Activated T-helper 17 cell treated with anti-CD3 and anti-CD28 coated beads, Interleukin-2, amount 50 U/mL, for 72 hours (primary cell): ENCODE results near the gene SORCS3. TPM values are rescaled to one million over a fixed set of nuclear protein-coding genes. Genes with fewer than 3 reads are reported as not detected.

Source experiments
- ATAC-seq: fragments of 150-1000 bp; cut with Tn5 transposase; replicated peaks from 2 replicates; pipeline ENCODE4 v1.10.0; 2021; ENCODE audit warnings: mild to moderate bottlenecking, moderate library complexity
- H3K27ac Mint-ChIP-seq: one replicate; pipeline ENCODE4 v1.8.0; 2022; ENCODE audit warnings: mixed read lengths
- H3K27me3 Mint-ChIP-seq: one replicate; pipeline ENCODE4 v1.8.0; 2022; ENCODE audit warnings: mixed read lengths
- H3K36me3 Mint-ChIP-seq: one replicate; pipeline ENCODE4 v1.8.0; 2022; ENCODE audit warnings: low read depth, mild to moderate bottlenecking, mixed read lengths
- H3K4me1 Mint-ChIP-seq: one replicate; pipeline ENCODE4 v1.8.0; 2022; ENCODE audit warnings: mixed read lengths
- H3K4me3 Mint-ChIP-seq: one replicate; pipeline ENCODE4 v1.8.0; 2022; ENCODE audit warnings: mild to moderate bottlenecking, mixed read lengths
- H3K9me3 Mint-ChIP-seq: one replicate; pipeline ENCODE4 v1.8.0; 2022; ENCODE audit warnings: mixed read lengths
- total RNA-seq, 2 donors: library from RNA; stranded (reverse); gene quantifications; one replicate each; pipeline ENCODE4 v1.2.3, GENCODE V29; 2022

The SORCS3 gene
- total RNA-seq, 2 donors from 2014 or later, result not detected

GRCh38 chr10:105145711-105146110 is 504.6 kb downstream of the SORCS3 start:
- Mint-ChIP-seq H3K36me3 (no peaks in the 10 kb centered on the region), H3K4me1 (no peaks in the 10 kb centered on the region), H3K27ac (no peak overlapping the region), H3K9me3 (peaks cover 4% of the 10 kb centered on the region), H3K27me3 (no peaks in the 10 kb centered on the region), H3K4me3 (no peak overlapping the region)
- no peak for ATAC-seq

DNA sequence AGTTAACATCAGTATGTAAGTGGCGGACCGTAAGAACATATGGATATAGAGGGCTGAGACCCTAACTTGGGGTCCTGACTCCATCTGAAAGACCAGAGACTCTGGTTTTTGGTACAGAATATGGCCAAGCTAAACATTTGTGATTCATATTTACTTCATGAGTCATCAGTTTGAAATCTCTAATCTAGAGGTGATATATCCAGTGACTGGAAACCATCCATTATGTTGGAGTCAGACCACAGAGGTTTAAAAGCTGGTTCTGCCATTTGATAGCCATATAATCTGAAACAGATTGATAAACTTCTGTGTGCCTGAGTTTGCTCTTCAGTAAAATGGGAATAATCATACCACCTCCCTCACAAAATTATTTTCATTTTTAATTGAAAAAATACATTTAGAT is 505.3 kb downstream of the SORCS3 start:
- no peaks in the 10 kb centered on the region for H3K27me3 Mint-ChIP-seq
- ATAC-seq, result no peak
- peaks cover 4% of the 10 kb centered on the region for H3K9me3 Mint-ChIP-seq
- no peak overlapping the region for H3K27ac Mint-ChIP-seq
- no peak overlapping the region for H3K4me3 Mint-ChIP-seq
- no peaks in the 10 kb centered on the region for H3K4me1 Mint-ChIP-seq
- H3K36me3 Mint-ChIP-seq, result no peaks in the 10 kb centered on the region

DNA sequence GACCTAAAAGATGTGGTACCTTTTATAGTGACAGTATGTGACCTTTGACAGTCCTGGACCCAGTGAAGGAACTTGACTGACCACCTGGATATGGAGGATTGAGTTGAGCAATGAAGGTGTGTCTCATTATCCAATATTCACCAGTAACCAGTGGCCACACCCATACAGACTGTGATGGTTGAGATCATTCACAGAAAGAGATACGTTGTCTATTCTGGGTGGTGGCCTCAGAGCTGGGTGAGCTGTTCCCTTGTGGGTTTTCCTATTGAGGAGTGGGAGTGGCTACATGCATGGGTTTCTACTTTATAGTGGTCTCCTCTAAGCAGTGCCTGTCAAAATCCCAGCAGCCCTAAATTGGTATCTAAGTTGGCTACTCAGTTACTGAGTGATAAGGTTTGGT is 507.4 kb downstream of the SORCS3 start:
- Mint-ChIP-seq H3K27ac (no peak overlapping the region), H3K4me1 (no peaks in the 10 kb centered on the region), H3K4me3 (no peak overlapping the region), H3K27me3 (no peaks in the 10 kb centered on the region), H3K9me3 (peaks cover 4% of the 10 kb centered on the region), H3K36me3 (no peaks in the 10 kb centered on the region)
- ATAC-seq, result no peak

- no peak for ATAC-seq
- peaks cover 4% of the 10 kb centered on the region for H3K9me3 Mint-ChIP-seq
- no peaks in the 10 kb centered on the region for H3K4me1 Mint-ChIP-seq
- no peaks in the 10 kb centered on the region for H3K27me3 Mint-ChIP-seq
- H3K4me3 Mint-ChIP-seq, result no peak overlapping the region
- no peaks in the 10 kb centered on the region for H3K36me3 Mint-ChIP-seq
- no peak overlapping the region for H3K27ac Mint-ChIP-seq
Observed at GRCh38 chr10:105148921-105149320, 507.8 kb downstream of the SORCS3 start.

DNA sequence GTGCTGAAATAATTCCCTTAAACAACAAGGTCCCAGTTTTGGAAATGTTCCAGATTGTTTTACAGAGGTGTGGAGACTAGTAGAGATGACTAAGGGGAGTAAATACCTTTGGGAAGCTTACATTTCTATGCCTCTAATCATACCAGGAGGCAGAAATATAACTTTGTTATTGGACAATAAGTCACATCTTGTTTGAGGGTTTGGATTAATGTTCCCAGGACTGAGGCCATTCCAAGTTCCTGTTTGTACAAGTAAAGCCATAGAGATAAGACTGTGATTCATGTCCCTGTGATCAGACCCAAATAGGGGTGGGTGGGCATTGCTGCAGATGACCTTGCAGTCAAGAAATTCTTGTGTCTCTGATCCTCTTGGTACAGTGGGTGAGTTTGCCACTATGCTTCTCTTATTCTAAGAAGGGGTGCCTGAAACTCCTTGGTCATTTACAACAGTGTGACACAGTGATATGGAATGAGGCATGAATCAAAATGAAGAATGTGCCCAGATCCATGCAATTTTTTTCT is 508.3 kb downstream of the SORCS3 start:
- no peak for ATAC-seq
- Mint-ChIP-seq H3K36me3 (no peaks in the 10 kb centered on the region), H3K27ac (no peak overlapping the region), H3K4me1 (no peaks in the 10 kb centered on the region), H3K27me3 (no peaks in the 10 kb centered on the region), H3K4me3 (no peak overlapping the region), H3K9me3 (peaks cover 4% of the 10 kb centered on the region)

- no peaks in the 10 kb centered on the region for H3K36me3 Mint-ChIP-seq
- H3K9me3 Mint-ChIP-seq, result peaks cover 4% of the 10 kb centered on the region
- H3K4me1 Mint-ChIP-seq, result no peaks in the 10 kb centered on the region
- no peaks in the 10 kb centered on the region for H3K27me3 Mint-ChIP-seq
- no peak overlapping the region for H3K4me3 Mint-ChIP-seq
- no peak for ATAC-seq
- H3K27ac Mint-ChIP-seq, result no peak overlapping the region
Observed at GRCh38 chr10:105150259-105150880, 509.3 kb downstream of the SORCS3 start.

DNA sequence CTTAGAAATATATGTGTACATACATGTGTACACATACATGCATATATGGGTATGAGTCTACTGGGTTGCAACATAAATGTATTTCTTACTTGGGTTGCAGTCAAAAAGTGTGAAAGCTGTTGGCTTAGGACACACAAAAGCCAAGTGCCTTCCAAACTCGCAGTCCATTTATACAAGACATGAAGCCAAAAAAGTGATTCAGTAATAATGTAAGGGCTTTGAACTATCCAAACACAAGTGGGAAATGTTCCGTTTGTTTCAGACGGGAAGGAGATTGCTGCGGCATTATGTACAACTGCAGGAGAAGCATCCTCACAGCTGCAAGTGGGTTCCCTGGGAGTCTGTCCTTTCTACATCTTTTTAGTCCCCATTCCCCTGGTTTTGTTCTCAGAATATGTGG is 513.6 kb downstream of the SORCS3 start:
- Mint-ChIP-seq H3K4me1 (no peaks in the 10 kb centered on the region), H3K27me3 (no peaks in the 10 kb centered on the region), H3K9me3 (no peaks in the 10 kb centered on the region), H3K27ac (no peak overlapping the region), H3K4me3 (no peak overlapping the region), H3K36me3 (no peaks in the 10 kb centered on the region)
- no peak for ATAC-seq

- no peak overlapping the region for H3K27ac Mint-ChIP-seq
- no peaks in the 10 kb centered on the region for H3K9me3 Mint-ChIP-seq
- no peaks in the 10 kb centered on the region for H3K36me3 Mint-ChIP-seq
- no peaks in the 10 kb centered on the region for H3K4me1 Mint-ChIP-seq
- no peak for ATAC-seq
- no peaks in the 10 kb centered on the region for H3K27me3 Mint-ChIP-seq
- no peak overlapping the region for H3K4me3 Mint-ChIP-seq
Observed at GRCh38 chr10:105159268-105159667, 518.2 kb downstream of the SORCS3 start.

DNA sequence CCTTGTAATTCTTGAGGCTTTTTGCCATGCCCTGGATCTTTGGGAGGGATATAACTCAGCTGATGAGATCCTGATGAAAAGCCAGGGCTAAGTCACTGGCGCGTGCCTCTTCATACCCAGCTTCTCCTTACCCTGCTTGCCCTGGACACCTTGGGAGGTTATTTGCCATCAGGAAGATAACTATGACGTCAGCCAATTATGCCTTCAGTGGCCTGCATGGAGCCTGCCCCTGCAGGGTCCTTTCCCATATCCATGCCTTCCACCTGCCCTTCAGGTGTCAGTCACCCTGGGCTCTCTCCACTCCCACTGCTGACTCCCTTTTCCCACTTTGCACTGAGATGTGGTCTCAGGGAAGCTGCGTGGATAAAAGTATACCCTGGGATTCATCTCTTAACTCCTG is 520.1 kb downstream of the SORCS3 start:
- H3K27me3 Mint-ChIP-seq, result no peaks in the 10 kb centered on the region
- no peak for ATAC-seq

DNA sequence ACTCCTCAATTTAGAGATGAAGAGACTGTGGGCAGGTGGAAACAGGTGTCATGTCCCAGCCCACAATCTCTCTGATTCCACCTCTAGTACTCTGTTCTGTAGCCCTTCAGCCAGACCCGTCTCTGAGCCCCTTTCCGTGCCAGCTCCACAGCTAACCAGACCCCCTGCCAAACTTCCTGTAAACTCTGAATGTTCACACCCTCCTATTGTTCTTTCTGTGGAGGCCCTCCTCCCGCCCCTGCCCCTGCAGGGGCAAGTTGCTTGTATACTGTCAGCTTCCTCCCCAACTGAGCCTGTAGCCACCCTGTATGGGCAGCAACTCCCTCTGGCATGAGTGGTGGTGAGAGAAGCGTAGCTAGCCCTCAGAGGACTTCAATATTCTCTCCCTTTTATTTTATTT is 520.7 kb downstream of the SORCS3 start:
- H3K27me3 Mint-ChIP-seq, result no peaks in the 10 kb centered on the region
- H3K27ac Mint-ChIP-seq, result no peak overlapping the region
- H3K4me1 Mint-ChIP-seq, result no peaks in the 10 kb centered on the region
- no peak for ATAC-seq
- H3K9me3 Mint-ChIP-seq, result no peaks in the 10 kb centered on the region
- no peak overlapping the region for H3K4me3 Mint-ChIP-seq
- no peaks in the 10 kb centered on the region for H3K36me3 Mint-ChIP-seq

More for the DNA sequence above, 520.1 kb downstream of the SORCS3 start:
- no peaks in the 10 kb centered on the region for H3K36me3 Mint-ChIP-seq
- no peak overlapping the region for H3K27ac Mint-ChIP-seq
- H3K9me3 Mint-ChIP-seq, result no peaks in the 10 kb centered on the region
- H3K4me3 Mint-ChIP-seq, result no peak overlapping the region
- no peaks in the 10 kb centered on the region for H3K4me1 Mint-ChIP-seq

DNA sequence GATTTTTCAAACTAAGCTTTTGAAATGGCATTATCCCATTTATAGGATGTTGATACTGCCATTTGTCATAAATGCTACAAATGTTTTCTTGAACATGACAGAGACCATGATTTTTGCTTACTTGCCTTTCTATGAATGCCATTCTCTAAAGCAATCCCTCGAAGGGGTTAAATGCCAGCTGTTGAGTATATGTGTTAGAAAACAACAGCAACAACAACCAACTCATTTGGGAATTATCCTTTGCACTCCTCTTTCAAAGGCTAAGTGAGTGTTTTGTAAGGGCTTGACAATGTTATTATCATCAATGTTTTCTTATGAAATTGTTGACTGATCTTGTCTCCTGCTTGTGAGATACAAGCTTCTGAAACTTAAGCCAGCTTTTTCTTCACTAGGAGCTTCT is 529.4 kb downstream of the SORCS3 start:
- Mint-ChIP-seq H3K9me3 (peaks cover 11% of the 10 kb centered on the region), H3K4me3 (no peak overlapping the region), H3K27me3 (peaks cover 3% of the 10 kb centered on the region), H3K36me3 (no peaks in the 10 kb centered on the region), H3K27ac (no peak overlapping the region), H3K4me1 (no peaks in the 10 kb centered on the region)
- ATAC-seq, result no peak

DNA sequence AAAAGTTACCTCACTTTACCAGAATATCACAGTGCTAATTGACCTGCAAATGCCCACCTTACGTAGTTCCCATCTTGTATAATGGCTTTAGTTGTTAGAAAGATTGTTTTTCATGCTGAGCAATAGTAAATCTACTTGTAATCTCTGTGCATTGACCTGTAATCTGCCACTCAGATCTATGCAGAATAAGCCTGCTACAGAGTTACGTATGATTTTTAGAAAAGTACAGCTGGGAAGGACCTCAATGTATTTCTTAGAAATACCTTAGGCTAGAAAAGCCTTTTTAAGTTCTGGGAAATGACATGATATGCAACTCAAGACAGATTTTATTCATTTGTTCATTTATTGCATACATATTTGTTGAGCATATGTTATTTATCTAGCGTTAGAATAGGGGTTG is 530.9 kb downstream of the SORCS3 start:
- no peaks in the 10 kb centered on the region for H3K4me1 Mint-ChIP-seq
- peaks cover 11% of the 10 kb centered on the region for H3K9me3 Mint-ChIP-seq
- H3K4me3 Mint-ChIP-seq, result no peak overlapping the region
- no peak overlapping the region for H3K27ac Mint-ChIP-seq
- ATAC-seq, result no peak
- peaks cover 3% of the 10 kb centered on the region for H3K27me3 Mint-ChIP-seq
- H3K36me3 Mint-ChIP-seq, result no peaks in the 10 kb centered on the region

GRCh38 chr10:105181626-105182025 is 540.5 kb downstream of the SORCS3 start:
- no peaks in the 10 kb centered on the region for H3K36me3 Mint-ChIP-seq
- no peak for ATAC-seq
- no peaks in the 10 kb centered on the region for H3K4me1 Mint-ChIP-seq
- H3K4me3 Mint-ChIP-seq, result no peak overlapping the region
- H3K9me3 Mint-ChIP-seq, result no peaks in the 10 kb centered on the region
- no peak overlapping the region for H3K27ac Mint-ChIP-seq
- no peaks in the 10 kb centered on the region for H3K27me3 Mint-ChIP-seq

- Mint-ChIP-seq H3K27me3 (peaks cover 6% of the 10 kb centered on the region), H3K4me1 (no peaks in the 10 kb centered on the region), H3K4me3 (no peak overlapping the region), H3K36me3 (no peaks in the 10 kb centered on the region), H3K27ac (no peak overlapping the region), H3K9me3 (peaks cover 4% of the 10 kb centered on the region)
- ATAC-seq, result no peak
Observed at GRCh38 chr10:105183536-105183935, 542.4 kb downstream of the SORCS3 start.

DNA sequence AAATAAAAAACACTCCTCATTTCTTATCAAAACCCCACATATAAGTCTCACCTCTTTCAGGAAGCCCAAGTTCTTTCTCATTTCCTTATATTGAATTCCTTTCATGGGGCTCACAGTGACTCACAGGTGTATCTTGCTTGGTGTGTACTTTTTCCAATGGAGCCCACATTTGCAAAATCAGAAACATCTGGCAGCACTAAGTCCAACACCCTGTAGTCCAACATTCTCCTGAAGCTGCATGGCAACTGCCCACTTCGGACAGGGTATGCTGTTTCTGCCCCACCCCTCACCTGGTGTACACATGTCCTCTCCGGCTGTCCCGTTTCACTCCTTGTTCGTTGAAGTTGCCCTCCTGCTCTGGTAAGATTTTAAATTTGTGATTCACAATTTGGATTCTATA is 544.1 kb downstream of the SORCS3 start:
- no peak for ATAC-seq
- peaks cover 4% of the 10 kb centered on the region for H3K9me3 Mint-ChIP-seq
- no peak overlapping the region for H3K27ac Mint-ChIP-seq
- H3K27me3 Mint-ChIP-seq, result peaks cover 6% of the 10 kb centered on the region
- H3K4me3 Mint-ChIP-seq, result no peak overlapping the region
- H3K36me3 Mint-ChIP-seq, result no peaks in the 10 kb centered on the region
- no peaks in the 10 kb centered on the region for H3K4me1 Mint-ChIP-seq

- Mint-ChIP-seq H3K9me3 (peaks cover 4% of the 10 kb centered on the region), H3K4me3 (no peak overlapping the region), H3K36me3 (no peaks in the 10 kb centered on the region), H3K4me1 (no peaks in the 10 kb centered on the region), H3K27ac (no peak overlapping the region), H3K27me3 (peaks cover 6% of the 10 kb centered on the region)
- no peak for ATAC-seq
Observed at GRCh38 chr10:105187243-105187642, 546.2 kb downstream of the SORCS3 start.
